HepG2 (cell line): Measurements from ENCODE around the gene TMEM238. TPM values are rescaled to one million over a fixed set of nuclear protein-coding genes. Genes with fewer than 3 reads are reported as not detected.
A peak's percentile ranks its signal among the peaks of the same experiment; 100 is the strongest.

Source experiments
- ATAC-seq: fragments of 200-7000 bp; cut with Tn5 transposase; 3 replicates; pipeline ENCODE4 v1.9.1; 2020; ENCODE audit warnings: mild to moderate bottlenecking, moderate library complexity
- BruUV-seq: library from RNA; stranded (reverse); fragments of 400-500 nt; replicated peaks from 2 replicates; lab custom pipeline; 2021; lab: Mats Ljungman, UMichigan
- CTCF ChIA-PET: fragments of 300-600 bp; formaldehyde crosslinking; extraction: SDS; loops from one replicate; lab custom pipeline; 2021; ENCODE audit warnings: low total read pairs, inconsistent platforms, low intra/inter-chr PET ratio; lab: Yijun Ruan, JAX
- POLR2A ChIA-PET: fragments of 350-600 bp; sonication (Branson Sonifier 250); formaldehyde crosslinking; loops from one replicate; lab custom pipeline; 2020; ENCODE audit warnings: antibody characterized with exemption, inconsistent platforms; lab: Yijun Ruan, JAX
- DNase-seq: peaks from one replicate; pipeline ENCODE4 v3.0.0-alpha.2; 2015; ENCODE audit warnings: low spot score
- FAIRE-seq: peaks from 3 replicates; lab custom pipeline; 2011; peaks lifted over from hg19 to GRCh38; lab: Jason Lieb, UNC
- H2AFZ ChIP-seq: one replicate; pipeline ENCODE4 v1.6.1; 2011; ENCODE audit warnings: low read length, inconsistent platforms
- H3K27ac ChIP-seq: fragments of 300-600 bp; 3 replicates; pipeline ENCODE4 v1.8.0; 2011; ENCODE audit warnings: mixed run types, mild to moderate bottlenecking, mixed read lengths, low read length, inconsistent platforms; ENCODE audit not compliant: insufficient read depth; ENCODE audit errors: extremely low read length
- H3K27me3 ChIP-seq, 2 experiments: fragments of 200-600 bp in 1 of 2; 2 replicates in 1 of 2; 3 replicates in 1 of 2; pipeline versions ENCODE4 v1.6.0 to v1.8.0; 2011; ENCODE audit warnings: low read length in 2 of 2, mild to moderate bottlenecking in 2 of 2, moderate library complexity in 2 of 2, inconsistent platforms in 1 of 2; ENCODE audit not compliant: insufficient read depth in 2 of 2, control insufficient read depth in 1 of 2
- H3K36me3 ChIP-seq, 2 experiments: fragments of 200-600 bp in 1 of 2; replicated peaks in 1 of 2; 2 replicates in 1 of 2; 3 replicates in 1 of 2; pipeline versions ENCODE4 v1.5.1 to v1.8.0; 2011; ENCODE audit warnings: low read length in 2 of 2, inconsistent platforms in 1 of 2; ENCODE audit not compliant: insufficient read depth in 2 of 2, control insufficient read depth in 1 of 2
- H3K4me1 ChIP-seq: 2 replicates; pipeline ENCODE4 v1.5.1; 2012; ENCODE audit warnings: low read length, inconsistent platforms; ENCODE audit not compliant: insufficient read depth
- H3K4me2 ChIP-seq: 2 replicates; pipeline ENCODE4 v1.6.0; 2011; ENCODE audit warnings: low read depth, low read length, inconsistent platforms
- H3K4me3 ChIP-seq, 3 experiments: fragments of 200-600 bp in 1 of 3; sonication (generic), shearing (Covaris generic) in 1 of 3; replicated peaks in 1 of 3; 2 replicates each; pipeline ENCODE4 v1.5.1; 2011 to 2016; ENCODE audit warnings: low read length in 3 of 3, inconsistent platforms in 2 of 3, low read depth in 2 of 3, mild to moderate bottlenecking in 2 of 3, control low read depth in 1 of 3, mixed read lengths in 1 of 3; ENCODE audit not compliant: insufficient read depth in 1 of 3
- H3K79me2 ChIP-seq: one replicate; pipeline ENCODE4 v1.6.1; 2011; ENCODE audit warnings: low read length, inconsistent platforms; ENCODE audit not compliant: insufficient read depth
- H3K9ac ChIP-seq: 2 replicates; pipeline ENCODE4 v1.6.0; 2011; ENCODE audit warnings: mild to moderate bottlenecking, low read depth, low read length, inconsistent platforms; ENCODE audit not compliant: insufficient read depth
- H3K9me3 ChIP-seq: 2 replicates; pipeline ENCODE4 v1.5.1; 2012; ENCODE audit warnings: mild to moderate bottlenecking, low read length
- H4K20me1 ChIP-seq: 2 replicates; pipeline ENCODE4 v1.6.0; 2011; ENCODE audit warnings: inconsistent platforms, mild to moderate bottlenecking, low read length, moderate library complexity; ENCODE audit not compliant: insufficient read depth
- AGO2 ChIP-seq: fragments of 200-400 bp; formaldehyde crosslinking; optimal IDR thresholded peaks from 2 replicates; pipeline ENCODE3; 2017; ENCODE audit warnings: mild to moderate bottlenecking, low read depth, low read length, moderate library complexity
- ATAD3A ChIP-seq: sonication (generic); formaldehyde crosslinking; IDR thresholded peaks from 2 replicates; pipeline ENCODE4 v1.4.0; 2020; ENCODE audit warnings: missing genetic modification reagents
- ATF7 ChIP-seq, 2 experiments: fragments of 450-650 bp in 1 of 2; sonication (generic) in 1 of 2; formaldehyde crosslinking in 1 of 2; IDR thresholded peaks; 2 replicates each; pipeline versions ENCODE4 v1.4.0 to v1.6.1; 2016 to 2020; ENCODE audit warnings: antibody characterized with exemption in 1 of 2, mild to moderate bottlenecking in 1 of 2, missing genetic modification reagents in 1 of 2
- BHLHE40 ChIP-seq: IDR thresholded peaks from 2 replicates; pipeline ENCODE4 v1.6.1; 2011; ENCODE audit warnings: low read length, improper control_type of control experiment
- EZH2 ChIP-seq: conservative IDR thresholded peaks from 2 replicates; pipeline ENCODE4 v1.6.1; 2012; ENCODE audit warnings: mild to moderate bottlenecking, low read depth, low read length, moderate library complexity
- PCBP1 ChIP-seq: fragments of 200-400 bp; formaldehyde crosslinking; IDR thresholded peaks from 2 replicates; pipeline ENCODE4 v1.6.1; 2017; ENCODE audit warnings: mild to moderate bottlenecking, low read depth, low read length, borderline replicate concordance
- PHF21A ChIP-seq: sonication (generic); formaldehyde crosslinking; IDR thresholded peaks from 2 replicates; pipeline ENCODE4 v1.5.0; 2020; ENCODE audit warnings: mild to moderate bottlenecking, missing genetic modification reagents
- RFX5 ChIP-seq: IDR thresholded peaks from 2 replicates; pipeline ENCODE4 v1.6.1; 2011; ENCODE audit warnings: low read depth, low read length, improper control_type of control experiment
- SIN3B ChIP-seq: fragments of 150-350 bp; IDR thresholded peaks from 2 replicates; pipeline ENCODE4 v1.6.1; 2014; ENCODE audit warnings: low read length
- SOX5 ChIP-seq: IDR thresholded peaks from 2 replicates; pipeline ENCODE4 v1.6.1; 2016; ENCODE audit warnings: borderline replicate concordance
- ZNF121 ChIP-seq: sonication (generic); formaldehyde crosslinking; IDR thresholded peaks from 2 replicates; pipeline ENCODE4 v1.5.0; 2020; ENCODE audit warnings: mild to moderate bottlenecking, missing genetic modification reagents
- ZNF230 ChIP-seq: sonication (generic); formaldehyde crosslinking; IDR thresholded peaks from 2 replicates; pipeline ENCODE4 v1.4.0; 2020; ENCODE audit warnings: mild to moderate bottlenecking, missing genetic modification reagents
- ZNF343 ChIP-seq: sonication (generic); formaldehyde crosslinking; IDR thresholded peaks from 2 replicates; pipeline ENCODE4 v1.4.0; 2020; ENCODE audit warnings: mild to moderate bottlenecking, missing genetic modification reagents
- ZNF431 ChIP-seq: sonication (generic); formaldehyde crosslinking; IDR thresholded peaks from 2 replicates; pipeline ENCODE4 v1.9.0; 2022; ENCODE audit warnings: missing genetic modification reagents, low read depth, mild to moderate bottlenecking, borderline replicate concordance
- ZNF484 ChIP-seq: sonication (generic); formaldehyde crosslinking; IDR thresholded peaks from 2 replicates; pipeline ENCODE4 v1.5.1; 2020; ENCODE audit warnings: mild to moderate bottlenecking, low read depth, missing genetic modification reagents, borderline replicate concordance
- ZSCAN9 ChIP-seq: IDR thresholded peaks from 2 replicates; pipeline ENCODE4 v1.6.1; 2016; ENCODE audit warnings: borderline replicate concordance
- WGBS: methylation state at CpG from one replicate; pipeline ENCODE4 v1.1.6; 2017; ENCODE audit warnings: low lambda C conversion rate; 5-methylcytosine and 5-hydroxymethylcytosine counted together
- in situ Hi-C: cut with HindIII; loops from 2 replicates; pipeline ENCODE4 v1.10.0; 2017; ENCODE audit warnings: low pct_unique_long_range_greater_than_20kb; ENCODE audit not compliant: extremely low pct_ligation_motif_present
- intact Hi-C: fragments of 100-400 bp; cut with micrococcal nuclease; formaldehyde crosslinking; loops from one replicate; pipeline ENCODE4 v1.10.0; 2022; ENCODE audit not compliant: unreplicated experiment
- polyA plus RNA-seq, 8 experiments: library from polyadenylated mRNA; depleted of rRNA in 3 of 8; stranded (reverse) in 7 of 8; unstranded in 1 of 8; fragments of >200 nt; fragmentation: Illumina TruSeq in 4 of 8; extraction: Trizol in 4 of 8; gene quantifications; 2 replicates each; pipeline versions ENCODE4 v1.2.1 to v1.2.3, GENCODE V29; 2011 to 2016; ENCODE audit warnings: low read depth in 4 of 8, missing spikeins in 1 of 8, mixed read lengths in 1 of 8; ENCODE audit not compliant: insufficient read depth in 1 of 8
- total RNA-seq, 5 experiments: library from RNA; depleted of rRNA; stranded (reverse); fragments of >200 nt; fragmentation: Illumina TruSeq; extraction: Trizol; gene quantifications; 2 replicates each; pipeline ENCODE4 v1.2.3, GENCODE V29; 2016; ENCODE audit warnings: low read depth in 1 of 5
- TF ChIP-seq, protein P1 (sequence below): sonication (generic); formaldehyde crosslinking; IDR thresholded peaks from 2 replicates; pipeline ENCODE4 v1.5.1; 2020; ENCODE audit warnings: mild to moderate bottlenecking, missing genetic modification reagents, borderline replicate concordance
- TF ChIP-seq, protein P2 (sequence below): sonication (generic); formaldehyde crosslinking; IDR thresholded peaks from 2 replicates; pipeline ENCODE4 v1.4.0; 2020; ENCODE audit warnings: missing genetic modification reagents

TMEM238 gene
- total and polyA plus RNA-seq, 2 of the 13 experiments (the other 11 are each of a cell fraction or from before 2014, with no cell fraction given), result not detected

DNA sequence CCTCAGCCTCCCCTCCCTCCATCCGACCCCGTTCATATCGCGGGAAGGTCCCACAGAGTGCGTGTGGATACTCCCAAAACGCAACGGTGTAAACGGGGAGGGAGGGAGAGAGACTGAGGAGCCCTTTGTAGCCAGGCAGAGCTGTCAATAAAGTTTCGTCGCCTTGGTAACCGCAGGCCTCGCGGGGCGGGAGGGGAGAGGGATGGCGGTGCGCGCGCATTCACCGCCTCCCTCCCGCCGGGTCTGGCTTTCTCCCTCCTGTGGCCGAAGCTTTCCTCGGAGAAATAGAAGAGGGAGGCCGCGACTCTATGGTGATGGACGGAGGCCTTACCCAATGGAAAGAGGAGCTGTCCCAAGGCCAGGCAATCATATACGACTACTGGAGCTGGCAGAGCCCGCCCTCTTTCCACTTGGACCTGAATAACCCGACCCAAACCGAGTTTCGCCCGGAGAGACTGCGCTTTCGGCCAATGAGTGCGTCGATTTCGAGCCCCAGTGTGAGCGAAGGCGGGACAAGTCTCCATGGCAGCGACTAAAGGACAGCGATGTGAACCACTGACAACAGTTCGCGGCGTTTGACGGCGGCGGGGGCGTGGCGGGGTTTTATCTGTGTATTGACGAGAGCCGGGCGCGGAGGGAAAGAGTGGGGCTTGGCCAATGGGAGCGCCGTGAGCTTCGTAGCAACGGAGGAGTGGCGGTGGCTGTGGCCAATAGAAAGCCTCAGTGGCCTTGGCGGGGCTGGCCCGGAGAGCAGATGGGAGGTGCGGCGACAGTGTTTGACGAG is 44.8 kb downstream of the TMEM238 start, which contains the start of gene KMT5C (continued):
- TF ChIP-seq ATAD3A (CRISPR knock-in tag), result no peak
- no peak for TF ChIP-seq ZSCAN9 (CRISPR knock-in tag)
- no peak for TF ChIP-seq AGO2
- TF ChIP-seq, protein P1, sequence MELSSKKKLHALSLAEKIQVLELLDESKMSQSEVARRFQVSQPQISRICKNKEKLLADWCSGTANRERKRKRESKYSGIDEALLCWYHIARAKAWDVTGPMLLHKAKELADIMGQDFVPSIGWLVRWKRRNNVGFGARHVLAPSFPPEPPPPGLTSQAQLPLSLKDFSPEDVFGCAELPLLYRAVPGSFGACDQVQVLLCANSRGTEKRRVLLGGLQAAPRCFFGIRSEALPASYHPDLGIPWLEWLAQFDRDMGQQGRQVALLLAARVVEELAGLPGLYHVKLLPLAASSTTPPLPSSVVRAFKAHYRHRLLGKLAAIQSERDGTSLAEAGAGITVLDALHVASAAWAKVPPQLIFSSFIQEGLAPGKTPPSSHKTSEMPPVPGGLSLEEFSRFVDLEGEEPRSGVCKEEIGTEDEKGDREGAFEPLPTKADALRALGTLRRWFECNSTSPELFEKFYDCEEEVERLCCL (CRISPR knock-in tag), result no peak
- no peak for TF ChIP-seq ZNF230 (CRISPR knock-in tag)
- TF ChIP-seq PHF21A, result peak; percentile 36; the same call in 1 of the 2 replicates
- TF ChIP-seq SIN3B, result no peak
- no peak for TF ChIP-seq ZNF484
- TF ChIP-seq ZNF121 (CRISPR knock-in tag), result no peak

DNA sequence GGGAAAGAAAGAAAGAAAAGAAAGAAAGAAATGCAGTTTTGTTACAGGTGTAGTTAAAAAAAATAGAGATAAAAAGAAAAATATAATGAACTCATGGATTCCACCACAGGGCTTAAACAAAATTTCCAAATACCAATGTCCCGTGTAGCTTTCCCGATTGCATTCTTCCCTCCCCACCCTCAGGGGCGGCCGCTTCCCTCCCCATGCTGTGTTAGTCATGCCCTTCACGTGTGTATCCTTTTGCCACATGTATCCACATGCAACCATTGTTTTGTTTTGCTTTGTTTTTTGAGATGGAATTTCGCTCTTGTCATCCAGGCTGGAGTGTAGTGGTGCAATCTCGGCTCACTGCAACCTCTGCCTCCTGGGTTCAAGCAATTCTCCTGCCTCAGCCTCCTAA is 48.0 kb downstream of the TMEM238 start:
- BruUV-seq, result no TSS peak
- no peak overlapping the region for H3K4me2 ChIP-seq
- no peak overlapping the region for H3K9ac ChIP-seq
- H3K36me3 ChIP-seq, result no peaks in the 10 kb centered on the region
- H3K4me3 ChIP-seq, result no peak overlapping the region
- no peaks in the 10 kb centered on the region; a peak in 1 of 5 replicates for H3K27me3 ChIP-seq
- no peaks in the 10 kb centered on the region for H4K20me1 ChIP-seq
- H2AFZ ChIP-seq, result no peak overlapping the region
- intact Hi-C loops (loop anchor here (5.0 kb wide), 1 partner anchor 776 kb away; no protein-coding TSS in a partner anchor), in situ Hi-C loops (no loop called here)
- no peak overlapping the region for H3K27ac ChIP-seq
- H3K79me2 ChIP-seq, result peaks cover 5% of the 10 kb centered on the region
- H3K4me1 ChIP-seq, result peaks cover 47% of the 10 kb centered on the region
- CTCF ChIA-PET, result no interaction called here
- FAIRE-seq (no peak), DNase-seq (no peak), ATAC-seq (no peak)
- POLR2A ChIA-PET, result no interaction called here
- no peaks in the 10 kb centered on the region for H3K9me3 ChIP-seq
- 23% methylated on average over 7 of the region's 7 CpGs for WGBS
- no peak for TF ChIP-seq ZNF343 (CRISPR knock-in tag)
- TF ChIP-seq, protein P2, sequence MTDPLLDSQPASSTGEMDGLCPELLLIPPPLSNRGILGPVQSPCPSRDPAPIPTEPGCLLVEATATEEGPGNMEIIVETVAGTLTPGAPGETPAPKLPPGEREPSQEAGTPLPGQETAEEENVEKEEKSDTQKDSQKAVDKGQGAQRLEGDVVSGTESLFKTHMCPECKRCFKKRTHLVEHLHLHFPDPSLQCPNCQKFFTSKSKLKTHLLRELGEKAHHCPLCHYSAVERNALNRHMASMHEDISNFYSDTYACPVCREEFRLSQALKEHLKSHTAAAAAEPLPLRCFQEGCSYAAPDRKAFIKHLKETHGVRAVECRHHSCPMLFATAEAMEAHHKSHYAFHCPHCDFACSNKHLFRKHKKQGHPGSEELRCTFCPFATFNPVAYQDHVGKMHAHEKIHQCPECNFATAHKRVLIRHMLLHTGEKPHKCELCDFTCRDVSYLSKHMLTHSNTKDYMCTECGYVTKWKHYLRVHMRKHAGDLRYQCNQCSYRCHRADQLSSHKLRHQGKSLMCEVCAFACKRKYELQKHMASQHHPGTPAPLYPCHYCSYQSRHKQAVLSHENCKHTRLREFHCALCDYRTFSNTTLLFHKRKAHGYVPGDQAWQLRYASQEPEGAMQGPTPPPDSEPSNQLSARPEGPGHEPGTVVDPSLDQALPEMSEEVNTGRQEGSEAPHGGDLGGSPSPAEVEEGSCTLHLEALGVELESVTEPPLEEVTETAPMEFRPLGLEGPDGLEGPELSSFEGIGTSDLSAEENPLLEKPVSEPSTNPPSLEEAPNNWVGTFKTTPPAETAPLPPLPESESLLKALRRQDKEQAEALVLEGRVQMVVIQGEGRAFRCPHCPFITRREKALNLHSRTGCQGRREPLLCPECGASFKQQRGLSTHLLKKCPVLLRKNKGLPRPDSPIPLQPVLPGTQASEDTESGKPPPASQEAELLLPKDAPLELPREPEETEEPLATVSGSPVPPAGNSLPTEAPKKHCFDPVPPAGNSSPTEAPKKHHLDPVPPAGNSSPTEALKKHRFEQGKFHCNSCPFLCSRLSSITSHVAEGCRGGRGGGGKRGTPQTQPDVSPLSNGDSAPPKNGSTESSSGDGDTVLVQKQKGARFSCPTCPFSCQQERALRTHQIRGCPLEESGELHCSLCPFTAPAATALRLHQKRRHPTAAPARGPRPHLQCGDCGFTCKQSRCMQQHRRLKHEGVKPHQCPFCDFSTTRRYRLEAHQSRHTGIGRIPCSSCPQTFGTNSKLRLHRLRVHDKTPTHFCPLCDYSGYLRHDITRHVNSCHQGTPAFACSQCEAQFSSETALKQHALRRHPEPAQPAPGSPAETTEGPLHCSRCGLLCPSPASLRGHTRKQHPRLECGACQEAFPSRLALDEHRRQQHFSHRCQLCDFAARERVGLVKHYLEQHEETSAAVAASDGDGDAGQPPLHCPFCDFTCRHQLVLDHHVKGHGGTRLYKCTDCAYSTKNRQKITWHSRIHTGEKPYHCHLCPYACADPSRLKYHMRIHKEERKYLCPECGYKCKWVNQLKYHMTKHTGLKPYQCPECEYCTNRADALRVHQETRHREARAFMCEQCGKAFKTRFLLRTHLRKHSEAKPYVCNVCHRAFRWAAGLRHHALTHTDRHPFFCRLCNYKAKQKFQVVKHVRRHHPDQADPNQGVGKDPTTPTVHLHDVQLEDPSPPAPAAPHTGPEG (CRISPR knock-in tag), result no peak
- no peak for TF ChIP-seq PCBP1
- no peak for TF ChIP-seq ZNF431 (CRISPR knock-in tag)
- TF ChIP-seq EZH2, result no peak
- TF ChIP-seq SOX5 (CRISPR knock-in tag), result peak; percentile 54; the same call in 1 of the 2 replicates
- no peak for TF ChIP-seq ATF7 (IDR thresholded peaks at IDR 0.05)
- no peak for TF ChIP-seq ATF7 (CRISPR knock-in tag; IDR thresholded peaks at IDR 0.05)
- no peak for TF ChIP-seq RFX5
- TF ChIP-seq BHLHE40, result peak; percentile 61
